GM19468 (cell line): ENCODE measurements around the gene VRK2.

Experiments used
- ATAC-seq: cut with Tn5 transposase; IDR thresholded peaks from one replicate; pipeline ENCODE4 v1.9.1; 2021; ENCODE audit warnings: mild to moderate bottlenecking, moderate library complexity, moderate number of reproducible peaks; ENCODE audit not compliant: unreplicated experiment; ENCODE audit errors: extremely low read depth

Gene VRK2

DNA sequence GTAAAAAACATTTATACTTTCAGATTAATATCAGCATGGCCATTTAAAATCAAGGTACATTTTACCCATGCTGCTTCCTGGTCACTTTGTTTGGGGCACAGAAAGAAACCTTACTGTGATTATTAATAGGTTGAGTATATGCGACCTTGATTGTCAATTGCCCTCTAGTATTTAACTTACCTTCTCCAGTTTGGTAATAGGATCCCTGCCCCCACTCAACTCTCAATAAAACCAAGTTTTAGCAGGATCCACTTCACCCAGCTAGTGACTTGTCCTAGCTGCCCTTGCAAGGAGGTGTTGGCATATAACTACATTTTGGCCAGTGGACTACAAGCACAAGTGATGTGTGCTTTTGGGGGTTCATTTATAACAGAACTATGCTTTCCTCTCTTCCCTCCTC is 160.2 kb downstream of the VRK2 start:
- ATAC-seq, result no peak

DNA sequence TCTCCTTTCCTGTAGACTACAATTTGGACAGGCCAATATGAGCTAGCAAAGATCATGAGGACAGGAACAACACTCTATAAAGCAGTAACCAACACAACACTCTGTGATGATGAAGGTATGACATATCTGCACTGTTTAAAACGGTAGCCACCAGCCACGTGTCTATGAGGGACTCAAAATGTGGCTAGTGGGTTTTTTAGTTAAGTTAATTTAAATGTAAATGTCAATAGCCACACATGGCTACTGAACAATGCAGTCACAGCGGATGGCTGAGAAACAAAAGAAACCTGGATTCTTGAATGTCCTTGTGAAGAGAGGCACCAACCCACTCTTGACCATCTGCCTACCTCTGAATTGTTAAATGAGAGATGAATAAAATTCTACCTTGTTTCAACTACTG is 160.6 kb downstream of the VRK2 start:
- ATAC-seq, result no peak
